Mesendoderm (in vitro differentiated cells): ENCODE data around the gene ZNF280A.

Source experiments
- DNase-seq: peaks from one replicate; pipeline ENCODE4 v3.0.0; 2013
- H2AK5ac ChIP-seq: 2 replicates; pipeline ENCODE4 v1.6.1; 2013; ENCODE audit warnings: low read length, inconsistent platforms
- H2BK120ac ChIP-seq: 2 replicates; pipeline ENCODE4 v1.6.1; 2013; ENCODE audit warnings: low read depth, mild to moderate bottlenecking, low read length, moderate library complexity, mixed read lengths
- H2BK15ac ChIP-seq: replicated peaks from 2 replicates; pipeline ENCODE4 v1.6.1; 2013; ENCODE audit warnings: low read depth, mild to moderate bottlenecking, moderate library complexity
- H2BK5ac ChIP-seq: 2 replicates; pipeline ENCODE4 v1.6.1; 2013; ENCODE audit warnings: low read length, inconsistent platforms
- H3K18ac ChIP-seq: 2 replicates; pipeline ENCODE4 v1.6.1; 2013; ENCODE audit warnings: mild to moderate bottlenecking, low read length, mixed read lengths
- H3K23ac ChIP-seq: one replicate; pipeline ENCODE4 v1.6.1; 2013; ENCODE audit warnings: low read length
- H3K27ac ChIP-seq: 2 replicates; pipeline ENCODE4 v1.5.1; 2013; ENCODE audit warnings: low read depth, mild to moderate bottlenecking, inconsistent platforms, low read length, moderate library complexity
- H3K27me3 ChIP-seq: 2 replicates; pipeline ENCODE4 v1.6.1; 2013; ENCODE audit warnings: low read length, control low read depth, mild to moderate bottlenecking, inconsistent platforms; ENCODE audit not compliant: insufficient read depth, poor library complexity
- H3K36me3 ChIP-seq: 2 replicates; pipeline ENCODE4 v1.6.1; 2013; ENCODE audit warnings: low read length, inconsistent platforms; ENCODE audit not compliant: control insufficient read depth, insufficient read depth
- H3K4ac ChIP-seq: one replicate; pipeline ENCODE4 v1.6.1; 2013; ENCODE audit warnings: low read depth, mild to moderate bottlenecking, low read length, moderate library complexity
- H3K4me1 ChIP-seq: 2 replicates; pipeline ENCODE4 v1.6.1; 2013; ENCODE audit warnings: low read depth, low read length, inconsistent platforms; ENCODE audit not compliant: control insufficient read depth
- H3K4me2 ChIP-seq: 2 replicates; pipeline ENCODE4 v1.6.1; 2013; ENCODE audit warnings: low read length
- H3K4me3 ChIP-seq: 2 replicates; pipeline ENCODE4 v1.5.1; 2013; ENCODE audit warnings: mild to moderate bottlenecking, low read length
- H3K56ac ChIP-seq: one replicate; pipeline ENCODE4 v1.6.1; 2013; ENCODE audit warnings: low read length
- H3K79me1 ChIP-seq: 2 replicates; pipeline ENCODE4 v1.6.1; 2013; ENCODE audit warnings: low read length, inconsistent platforms
- H3K79me2 ChIP-seq: 2 replicates; pipeline ENCODE4 v1.6.1; 2013; ENCODE audit warnings: mild to moderate bottlenecking, low read length; ENCODE audit not compliant: control insufficient read depth, insufficient read depth
- H3K9ac ChIP-seq: 2 replicates; pipeline ENCODE4 v1.6.1; 2013; ENCODE audit warnings: low read length, inconsistent platforms
- H4K5ac ChIP-seq: one replicate; pipeline ENCODE4 v1.6.1; 2013; ENCODE audit warnings: low read length
- H4K8ac ChIP-seq: one replicate; pipeline ENCODE4 v1.6.1; 2013; ENCODE audit warnings: low read depth, mild to moderate bottlenecking, control low read depth, low read length, moderate library complexity
- whole genome bisulfite sequencing: extraction: QIAGEN DNeasy Blood & Tissue Kit; methylation state at CpG from one replicate; pipeline ENCODE4 v1.1.7; 2013; ENCODE audit warnings: low lambda C conversion rate, missing lambda C conversion rate; ENCODE audit not compliant: insufficient coverage; ENCODE audit errors: extremely low coverage; 5-methylcytosine and 5-hydroxymethylcytosine counted together

ZNF280A gene

GRCh38 chr22:22531770-22532546 is 11.9 kb upstream of the ZNF280A start:
- Histone ChIP-seq H4K8ac (no peak overlapping the region), H2BK15ac (no peak overlapping the region), H2AK5ac (no peak overlapping the region), H3K18ac (no peak overlapping the region), H2BK5ac (no peak overlapping the region), H3K27ac (no peak overlapping the region), H3K23ac (no peak overlapping the region), H3K4me1 (no peaks in the 10 kb centered on the region), H3K36me3 (no peaks in the 10 kb centered on the region), H3K27me3 (no peaks in the 10 kb centered on the region), H3K56ac (no peak overlapping the region), H3K9ac (no peak overlapping the region), H3K4me3 (no peak overlapping the region), H3K79me1 (no peaks in the 10 kb centered on the region), H3K4me2 (no peak overlapping the region), H2BK120ac (no peak overlapping the region), H4K5ac (no peak overlapping the region), H3K4ac (no peak overlapping the region), H3K79me2 (no peaks in the 10 kb centered on the region)
- WGBS = no CpG with 5 or more reads among the region's 7 CpGs
- no peak for DNase-seq

DNA sequence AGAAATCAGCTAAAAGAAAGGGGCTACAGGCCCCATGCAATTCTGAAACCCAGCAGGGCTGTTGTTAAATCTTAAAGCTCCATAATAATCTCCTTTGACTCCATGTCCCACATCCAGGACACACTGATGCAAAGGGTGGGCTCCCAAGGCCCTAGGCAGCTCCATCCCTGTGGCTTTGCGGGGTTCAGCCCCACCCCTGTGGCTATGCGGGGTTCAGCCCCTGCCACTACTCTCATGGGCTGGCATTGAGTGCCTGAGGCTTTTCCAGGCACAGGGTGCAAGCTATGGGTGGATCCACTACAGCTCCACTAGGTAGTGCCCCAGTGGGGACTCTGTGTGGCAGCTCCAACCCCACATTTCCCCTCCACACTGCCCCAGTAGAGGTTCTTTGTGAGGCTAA is 8.7 kb upstream of the ZNF280A start:
- H2BK120ac ChIP-seq = no peak overlapping the region
- no peak overlapping the region for H2BK5ac ChIP-seq
- H4K5ac ChIP-seq = no peak overlapping the region
- no CpG with 5 or more reads among the region's 2 CpGs for WGBS
- H3K18ac ChIP-seq = no peak overlapping the region
- no peaks in the 10 kb centered on the region for H3K79me1 ChIP-seq
- DNase-seq = no peak
- no peak overlapping the region for H3K4me3 ChIP-seq
- H3K4me2 ChIP-seq = no peak overlapping the region
- no peak overlapping the region for H2BK15ac ChIP-seq
- H3K36me3 ChIP-seq = no peaks in the 10 kb centered on the region
- H3K79me2 ChIP-seq = no peaks in the 10 kb centered on the region
- H3K27me3 ChIP-seq = no peaks in the 10 kb centered on the region
- H3K23ac ChIP-seq = no peak overlapping the region
- H2AK5ac ChIP-seq = no peak overlapping the region
- no peak overlapping the region for H3K56ac ChIP-seq
- no peak overlapping the region for H4K8ac ChIP-seq
- H3K27ac ChIP-seq = no peak overlapping the region
- H3K9ac ChIP-seq = no peak overlapping the region
- H3K4me1 ChIP-seq = no peaks in the 10 kb centered on the region
- H3K4ac ChIP-seq = no peak overlapping the region

DNA sequence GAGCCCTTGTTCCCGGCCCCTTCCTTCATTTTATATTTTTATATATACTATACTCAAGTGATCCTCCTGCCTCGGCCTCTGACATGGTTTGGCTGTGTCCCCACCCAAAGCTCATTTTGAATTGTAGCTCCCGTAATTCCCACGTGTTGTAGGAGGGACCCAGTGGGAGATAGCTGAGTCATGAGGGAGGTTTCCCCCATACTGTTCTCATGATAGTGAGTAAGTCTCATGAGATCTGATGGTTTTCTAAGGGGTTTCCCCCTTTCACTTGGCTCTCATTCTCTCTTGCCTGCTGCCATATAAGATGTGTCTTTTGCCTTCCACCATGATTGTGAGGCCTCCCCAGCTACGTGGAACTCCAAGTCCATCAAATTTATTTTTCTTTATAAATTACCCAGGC is 7.2 kb upstream of the ZNF280A start:
- no peak overlapping the region for H2AK5ac ChIP-seq
- no peak overlapping the region for H3K23ac ChIP-seq
- H3K79me1 ChIP-seq = no peaks in the 10 kb centered on the region
- DNase-seq = no peak
- no peak overlapping the region for H2BK5ac ChIP-seq
- no peak overlapping the region for H3K56ac ChIP-seq
- H2BK120ac ChIP-seq = no peak overlapping the region
- no CpG with 5 or more reads among the region's 5 CpGs for WGBS
- H3K18ac ChIP-seq = no peak overlapping the region
- H3K4me2 ChIP-seq = no peak overlapping the region
- no peak overlapping the region for H3K9ac ChIP-seq
- no peaks in the 10 kb centered on the region for H3K36me3 ChIP-seq
- H3K27ac ChIP-seq = no peak overlapping the region
- no peaks in the 10 kb centered on the region for H3K27me3 ChIP-seq
- no peak overlapping the region for H3K4me3 ChIP-seq
- no peak overlapping the region for H4K5ac ChIP-seq
- H3K4ac ChIP-seq = no peak overlapping the region
- no peak overlapping the region for H2BK15ac ChIP-seq
- H3K79me2 ChIP-seq = no peaks in the 10 kb centered on the region
- no peaks in the 10 kb centered on the region for H3K4me1 ChIP-seq
- no peak overlapping the region for H4K8ac ChIP-seq

DNA sequence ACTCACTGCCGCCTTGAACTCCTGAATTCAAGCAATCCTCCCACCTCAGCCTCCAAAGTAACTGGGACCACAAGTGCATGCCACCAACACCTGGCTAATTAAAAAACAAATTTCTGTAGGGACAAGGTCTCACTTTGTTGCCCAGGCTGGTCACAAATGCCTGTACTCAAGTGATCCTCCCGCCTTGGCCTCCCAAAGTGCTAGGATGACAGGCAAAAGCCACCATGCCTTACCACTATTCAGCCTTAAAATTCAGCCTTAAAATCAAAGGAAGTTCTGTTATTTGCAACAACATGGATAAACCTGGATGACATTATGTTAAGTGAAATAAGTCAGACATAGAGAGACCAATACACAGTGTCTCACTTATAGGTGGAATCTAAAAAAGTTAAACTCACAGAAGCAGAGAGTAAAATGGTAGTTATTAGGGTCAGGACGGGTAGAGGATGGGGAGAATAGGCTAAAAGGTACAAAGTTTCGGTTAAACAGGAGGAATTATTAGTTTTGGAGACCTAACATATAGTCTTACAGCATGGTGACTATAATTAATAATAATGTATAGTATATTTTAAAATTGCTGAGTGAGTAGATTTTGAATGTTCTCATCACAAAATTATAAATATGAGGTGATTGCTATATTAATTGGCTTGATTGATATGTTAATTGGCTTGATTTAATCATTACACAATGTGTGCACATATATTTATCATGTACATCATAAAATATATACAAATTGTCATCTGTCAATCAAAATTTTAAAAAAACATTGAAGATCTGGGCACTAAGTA is 6.2 kb upstream of the ZNF280A start:
- WGBS = no CpG with 5 or more reads among the region's 4 CpGs
- Histone ChIP-seq H3K36me3 (no peaks in the 10 kb centered on the region), H2BK5ac (no peak overlapping the region)

DNA sequence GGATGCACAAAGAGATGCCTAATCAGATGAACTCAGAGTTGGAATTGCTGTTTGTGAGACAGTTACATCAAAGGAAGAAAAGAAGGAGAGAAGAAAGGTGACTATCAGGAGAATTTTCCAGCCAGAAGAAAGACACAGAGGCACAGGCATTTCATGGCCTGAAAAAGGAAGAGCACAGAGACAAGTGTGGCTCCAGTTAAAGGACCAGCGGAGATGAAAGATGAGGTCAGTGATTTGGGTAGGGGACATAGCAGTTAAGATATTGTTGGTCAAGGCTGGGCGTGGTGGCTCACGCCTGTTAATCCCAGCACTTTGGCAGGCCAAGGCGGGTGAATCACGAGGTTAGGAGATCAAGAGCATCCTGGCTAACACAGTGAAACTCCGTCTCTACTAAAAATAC is 3.4 kb upstream of the ZNF280A start:
- no peak overlapping the region for H4K5ac ChIP-seq
- H3K27ac ChIP-seq = no peak overlapping the region
- no peak overlapping the region for H4K8ac ChIP-seq
- no peak overlapping the region for H3K4me3 ChIP-seq
- no peak overlapping the region for H2BK15ac ChIP-seq
- no peaks in the 10 kb centered on the region for H3K27me3 ChIP-seq
- H3K4ac ChIP-seq = no peak overlapping the region
- no CpG with 5 or more reads among the region's 6 CpGs for WGBS
- H2BK120ac ChIP-seq = no peak overlapping the region
- no peak overlapping the region for H3K18ac ChIP-seq
- no peaks in the 10 kb centered on the region for H3K79me1 ChIP-seq
- no peak for DNase-seq
- no peaks in the 10 kb centered on the region for H3K4me1 ChIP-seq
- H3K4me2 ChIP-seq = no peak overlapping the region
- H3K23ac ChIP-seq = no peak overlapping the region
- H2BK5ac ChIP-seq = no peak overlapping the region
- no peaks in the 10 kb centered on the region for H3K36me3 ChIP-seq
- H3K79me2 ChIP-seq = no peaks in the 10 kb centered on the region
- no peak overlapping the region for H2AK5ac ChIP-seq
- H3K56ac ChIP-seq = no peak overlapping the region
- H3K9ac ChIP-seq = no peak overlapping the region

More for the DNA sequence above, 6.2 kb upstream of the ZNF280A start:
- H3K4me1 ChIP-seq = no peaks in the 10 kb centered on the region
- H3K27ac ChIP-seq = no peak overlapping the region
- H3K56ac ChIP-seq = no peak overlapping the region
- no peak overlapping the region for H3K4me2 ChIP-seq
- no peak overlapping the region for H4K8ac ChIP-seq
- no peak overlapping the region for H2AK5ac ChIP-seq
- no peak for DNase-seq
- no peak overlapping the region for H2BK15ac ChIP-seq
- H3K4me3 ChIP-seq = no peak overlapping the region
- H2BK120ac ChIP-seq = no peak overlapping the region
- H3K79me1 ChIP-seq = no peaks in the 10 kb centered on the region
- H3K18ac ChIP-seq = no peak overlapping the region
- no peak overlapping the region for H3K4ac ChIP-seq
- H4K5ac ChIP-seq = no peak overlapping the region
- H3K23ac ChIP-seq = no peak overlapping the region
- no peak overlapping the region for H3K9ac ChIP-seq
- no peaks in the 10 kb centered on the region for H3K79me2 ChIP-seq
- H3K27me3 ChIP-seq = no peaks in the 10 kb centered on the region
